ENCODE data around the gene PTPRN2. TPM values are rescaled to one million over a fixed set of nuclear protein-coding genes. Genes with fewer than 3 reads are reported as not detected.

Gene PTPRN2
- total RNA-seq, 1 donor = 0.27 TPM

DNA sequence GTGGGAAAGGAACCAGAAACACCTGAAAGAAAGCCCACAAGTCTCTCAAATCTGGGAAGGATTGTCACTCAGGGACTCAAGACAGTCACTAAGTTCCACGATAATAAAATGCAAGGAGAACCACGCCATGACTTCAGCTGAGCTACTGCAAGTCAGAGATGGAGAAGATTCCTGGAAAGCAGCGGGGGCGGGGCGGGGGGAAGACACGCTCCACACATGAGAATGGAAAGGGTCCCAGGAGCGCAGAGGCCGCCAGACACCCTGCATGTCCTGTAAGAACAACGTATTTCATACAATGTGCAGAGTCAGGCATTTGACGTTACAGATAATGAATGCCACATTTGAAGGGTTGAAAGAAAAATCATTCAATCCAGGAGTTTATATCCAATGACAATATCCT lies 448.1 kb downstream of the PTPRN2 start:
- no peak for DNase-seq (ENCODE audit: low read depth in 2 of 3, low spot score in 2 of 3)

DNA sequence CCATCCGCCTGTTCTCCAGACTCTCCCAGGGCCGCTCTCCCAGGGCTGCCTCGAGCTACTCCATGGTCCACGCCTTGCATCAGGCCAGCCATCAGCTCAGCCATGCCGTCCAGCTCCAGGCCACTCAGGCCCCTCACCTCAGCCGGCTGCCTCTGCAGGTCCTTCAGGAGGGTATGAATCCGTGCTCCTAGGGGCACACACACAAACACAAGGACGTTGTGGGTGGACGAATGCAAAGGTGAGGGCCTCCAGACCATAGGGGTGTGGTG lies 449.4 kb downstream of the PTPRN2 start:
- no peak for DNase-seq (ENCODE audit: low read depth in 2 of 3, low spot score in 2 of 3)

DNA sequence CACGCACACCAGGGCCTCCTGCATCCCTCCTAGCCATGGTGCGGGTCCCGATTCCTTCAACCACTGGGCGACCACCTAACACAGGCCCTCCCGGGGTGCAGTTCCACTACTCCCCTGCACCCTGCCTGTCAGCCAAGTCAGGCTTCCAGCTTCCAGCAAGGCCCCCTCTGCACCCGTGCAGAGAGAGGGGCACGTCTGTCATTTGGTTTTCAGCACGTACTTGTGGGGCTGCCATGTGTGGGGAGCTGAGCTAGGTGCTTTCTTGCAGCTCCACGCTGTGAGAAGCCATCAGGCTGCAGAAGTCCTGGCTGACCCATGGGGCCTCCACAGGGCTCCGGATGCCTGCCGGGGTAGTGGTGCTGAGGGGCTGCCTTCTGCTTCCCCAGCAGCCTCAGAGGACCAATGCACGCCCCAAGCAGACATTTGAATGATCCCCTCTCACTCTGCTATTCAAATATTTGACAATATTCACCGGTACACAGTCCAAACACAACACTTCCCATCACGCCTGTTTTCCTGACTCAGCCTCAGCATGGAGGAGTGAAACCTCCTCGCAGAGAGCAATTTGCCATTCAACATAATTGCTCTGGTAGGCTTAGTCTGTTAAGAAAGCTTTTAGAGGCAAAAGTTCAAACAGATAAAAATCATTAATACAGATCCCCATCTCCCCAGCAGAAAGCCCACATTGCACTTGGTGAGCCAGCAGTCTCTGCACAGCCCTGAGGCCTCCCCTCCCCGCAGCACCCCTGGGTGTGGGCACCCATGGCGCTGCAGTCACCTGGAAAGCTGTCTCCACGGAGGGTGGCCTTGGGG lies 449.9 kb downstream of the PTPRN2 start:
- DNase-seq (ENCODE audit: low read depth in 2 of 3, low spot score in 2 of 3) = no peak

DNA sequence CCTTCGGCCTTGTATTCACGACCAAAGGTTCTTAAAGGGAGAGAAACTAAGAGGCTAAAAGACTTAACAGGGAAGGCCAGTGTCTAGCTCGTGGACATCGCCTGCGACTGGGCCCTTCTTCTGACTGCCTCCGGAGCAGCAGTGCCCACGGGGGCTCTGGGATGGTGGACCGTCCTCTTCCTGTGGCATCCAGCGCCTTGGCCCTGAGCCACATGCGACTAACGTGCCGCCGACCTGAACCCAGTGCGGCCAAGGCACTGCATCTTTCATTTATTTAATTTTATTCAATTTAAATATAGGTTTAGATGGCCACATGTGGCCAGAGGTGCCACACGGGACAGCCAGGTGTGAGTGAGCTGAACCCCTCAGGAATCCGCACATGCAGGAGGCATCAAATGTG lies 451.7 kb downstream of the PTPRN2 start:
- no peak for DNase-seq (ENCODE audit: low read depth in 2 of 3, low spot score in 2 of 3)

DNA sequence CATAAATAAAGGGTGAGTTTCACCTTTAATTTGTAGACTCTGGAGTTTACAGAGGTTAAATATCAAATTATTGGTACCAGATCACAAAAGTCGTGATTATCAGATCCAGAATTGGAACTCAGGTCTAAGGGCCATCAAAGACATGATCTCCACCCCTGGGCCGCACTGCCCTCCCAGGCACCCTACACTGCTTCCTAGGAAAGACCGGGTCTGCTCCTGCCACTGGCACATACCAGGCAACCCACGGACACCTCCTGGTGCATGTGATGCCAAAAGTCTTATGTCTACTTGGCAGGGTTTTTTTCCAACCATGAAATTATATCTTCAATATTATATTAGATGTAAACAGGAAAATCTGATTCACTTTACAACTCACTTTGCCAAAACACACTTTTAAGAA lies 452.8 kb downstream of the PTPRN2 start:
- no peak for DNase-seq (ENCODE audit: low read depth in 2 of 3, low spot score in 2 of 3)

DNA sequence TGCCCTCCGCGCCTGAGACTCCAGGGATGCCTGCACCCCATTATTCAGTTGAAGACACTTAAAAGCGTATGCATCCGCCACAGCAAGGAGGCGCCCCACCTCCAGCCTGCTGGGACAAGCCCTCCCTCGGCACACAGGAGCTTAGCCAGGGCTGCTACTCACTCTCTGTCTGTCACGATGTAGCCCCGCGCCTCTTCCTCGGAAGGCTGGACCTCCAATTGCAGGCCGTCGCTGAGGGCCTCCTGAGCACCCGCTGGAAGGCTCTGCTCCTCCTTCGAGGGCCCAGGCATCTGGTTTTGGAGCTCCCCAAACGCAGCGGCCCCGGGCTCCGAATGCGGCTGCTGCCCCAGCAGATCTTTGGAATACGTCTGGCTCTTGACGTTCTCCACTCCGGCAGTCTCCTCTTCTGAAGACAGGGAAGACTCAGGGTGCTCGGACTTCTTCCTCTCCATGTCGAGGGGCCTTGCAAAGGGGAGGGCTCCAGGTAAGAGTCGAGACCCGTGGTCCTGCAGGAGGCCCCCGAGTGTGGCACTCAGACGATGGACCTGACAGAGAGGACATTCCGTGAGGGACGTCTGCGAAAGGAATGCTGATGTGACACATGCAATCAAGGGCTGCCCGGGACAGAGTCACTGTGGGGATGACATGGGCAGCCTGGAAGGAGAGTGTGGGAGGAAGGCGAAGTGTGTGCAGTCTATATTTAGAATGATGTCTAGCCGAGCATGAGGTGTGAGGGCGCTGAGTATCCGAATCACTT lies 453.9 kb downstream of the PTPRN2 start:
- no peak for DNase-seq (ENCODE audit: low read depth in 2 of 3, low spot score in 2 of 3)

DNA sequence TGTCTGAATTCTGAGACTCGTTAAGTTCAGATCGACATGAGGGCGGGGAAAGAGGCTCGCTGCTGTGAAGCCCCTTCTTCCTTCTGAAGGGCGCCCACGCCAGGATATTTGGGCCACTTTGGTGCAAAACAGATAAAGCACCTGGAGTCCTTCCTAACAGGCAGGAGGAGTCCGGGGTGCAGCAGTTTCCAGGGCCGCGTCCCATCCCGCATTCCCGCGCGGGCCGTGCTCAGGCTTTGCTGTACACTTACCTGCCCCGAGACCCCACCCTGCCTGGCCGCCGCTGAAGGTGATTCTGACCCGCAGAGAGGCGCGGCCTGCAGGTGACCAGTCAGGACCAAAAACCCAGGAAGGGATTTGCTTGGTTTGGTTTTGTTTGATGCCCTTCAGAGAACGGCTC lies 454.6 kb downstream of the PTPRN2 start:
- no peak for DNase-seq (ENCODE audit: low read depth in 2 of 3, low spot score in 2 of 3)

DNA sequence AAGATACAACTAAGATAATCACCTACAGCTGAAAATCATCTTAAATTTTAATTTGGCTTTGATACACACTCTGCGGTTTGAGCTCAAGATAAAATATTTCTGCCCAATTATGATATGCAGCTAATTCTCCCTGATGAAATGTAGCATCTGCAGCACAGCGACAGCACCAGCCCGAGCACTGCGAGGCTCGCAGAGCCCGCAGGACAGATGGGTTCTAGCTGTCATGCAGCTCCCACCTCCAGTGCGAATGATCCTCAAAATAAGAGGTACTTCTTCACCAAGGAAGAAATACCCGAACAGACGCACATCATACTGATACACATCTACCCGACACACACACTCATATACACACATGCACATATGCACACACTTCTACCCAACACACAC lies 457.6 kb downstream of the PTPRN2 start:
- no peak for DNase-seq (ENCODE audit: low read depth in 2 of 3, low spot score in 2 of 3)

DNA sequence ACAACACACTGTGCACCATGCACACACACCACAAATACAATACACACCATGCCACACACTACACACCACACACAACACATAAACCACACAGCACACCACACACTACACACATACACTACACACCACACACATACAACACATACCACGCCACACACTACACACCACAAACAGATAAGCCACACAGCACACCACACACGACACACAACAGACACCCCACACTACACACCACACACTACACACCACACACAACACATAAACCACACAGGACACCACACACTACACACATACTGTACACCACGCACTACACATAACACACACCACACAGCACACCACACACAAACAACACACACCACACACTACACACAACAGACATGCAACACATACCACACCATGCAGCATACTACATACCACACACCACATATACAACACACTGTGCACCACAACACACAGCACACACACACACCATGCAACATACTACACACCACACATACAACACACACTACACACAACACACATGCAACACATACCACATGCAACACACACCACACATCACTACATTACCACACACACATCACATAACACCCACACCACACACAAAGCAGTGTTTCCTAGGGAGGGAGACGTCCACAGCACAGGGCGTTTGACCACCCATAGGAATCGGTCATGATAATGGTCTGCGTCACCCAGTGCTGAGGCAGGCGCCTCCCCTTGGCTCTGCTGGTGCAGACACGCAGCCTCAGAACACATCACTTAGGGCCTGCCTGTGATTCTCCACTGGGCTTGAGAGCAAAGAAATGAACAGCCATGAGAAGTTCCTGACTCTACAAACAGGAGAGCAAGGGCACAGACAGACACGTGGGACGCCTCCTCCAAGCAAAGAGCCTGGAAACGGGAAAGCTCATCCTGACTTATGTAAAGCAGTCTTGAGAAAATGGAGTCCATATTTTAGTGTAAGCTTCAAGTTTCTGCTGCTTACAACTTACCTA lies 458.3 kb downstream of the PTPRN2 start:
- DNase-seq (ENCODE audit: low read depth in 2 of 3, low spot score in 2 of 3) = no peak

DNA sequence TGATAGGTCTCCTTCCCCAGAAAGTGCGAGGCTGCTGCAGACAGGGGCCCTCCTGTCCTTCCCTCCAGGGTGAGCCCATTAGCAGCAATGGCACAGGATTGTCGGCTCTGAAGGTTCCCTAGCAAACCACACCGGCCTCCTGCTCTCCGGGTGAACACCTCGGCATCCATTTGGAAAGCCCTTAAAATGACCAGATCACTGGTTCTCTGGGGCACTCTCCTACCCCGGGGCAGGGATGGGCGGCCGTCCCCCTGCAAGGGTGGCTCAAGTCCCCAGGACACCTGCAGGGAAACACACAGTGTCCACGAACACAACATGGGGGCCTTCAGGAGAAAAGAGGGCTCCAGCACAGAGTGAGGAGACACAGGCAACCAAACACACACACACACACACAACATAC lies 459.1 kb downstream of the PTPRN2 start:
- DNase-seq (ENCODE audit: low read depth in 2 of 3, low spot score in 2 of 3) = no peak

DNA sequence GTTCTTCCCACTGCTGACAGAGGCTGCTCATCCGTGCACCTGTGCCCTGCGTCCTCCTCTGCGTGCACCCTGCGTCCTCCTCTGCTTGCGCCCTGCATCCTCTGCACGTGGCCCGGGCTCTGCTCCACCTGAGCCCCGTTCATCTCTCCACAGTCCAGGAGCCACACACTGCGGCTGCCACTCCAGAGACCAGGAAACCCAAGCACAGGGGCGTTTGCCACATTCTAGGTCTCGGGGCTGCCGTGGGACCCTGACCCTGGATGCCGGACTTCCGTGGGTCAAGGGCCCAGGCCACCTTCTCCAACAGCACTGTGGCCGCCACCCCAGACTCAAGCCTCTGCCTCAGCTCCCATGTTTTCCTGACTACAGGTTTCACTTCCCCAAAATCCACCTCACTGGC lies 460.4 kb downstream of the PTPRN2 start:
- DNase-seq (ENCODE audit: low read depth in 2 of 3, low spot score in 2 of 3) = no peak

DNA sequence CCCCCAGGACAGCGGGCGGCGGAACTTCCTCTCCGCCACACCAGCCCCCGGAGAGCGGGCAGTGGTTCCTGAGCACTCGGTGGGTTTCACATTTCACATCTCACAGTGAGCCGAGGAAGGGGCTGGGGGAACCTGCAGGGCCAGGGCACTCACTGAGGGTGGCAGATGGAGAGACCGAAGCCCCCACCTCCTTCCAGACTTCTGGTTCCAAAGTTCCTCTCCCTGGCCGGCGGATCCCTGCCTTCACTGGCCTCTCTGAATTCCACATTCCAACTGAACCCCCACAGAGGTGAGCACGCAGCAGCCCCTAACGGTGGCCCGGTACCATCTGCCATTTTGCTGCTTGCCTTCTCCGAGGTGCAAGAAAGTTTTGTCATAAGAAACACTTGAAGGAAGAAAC lies 461.0 kb downstream of the PTPRN2 start:
- no peak for DNase-seq (ENCODE audit: low read depth in 2 of 3, low spot score in 2 of 3)

DNA sequence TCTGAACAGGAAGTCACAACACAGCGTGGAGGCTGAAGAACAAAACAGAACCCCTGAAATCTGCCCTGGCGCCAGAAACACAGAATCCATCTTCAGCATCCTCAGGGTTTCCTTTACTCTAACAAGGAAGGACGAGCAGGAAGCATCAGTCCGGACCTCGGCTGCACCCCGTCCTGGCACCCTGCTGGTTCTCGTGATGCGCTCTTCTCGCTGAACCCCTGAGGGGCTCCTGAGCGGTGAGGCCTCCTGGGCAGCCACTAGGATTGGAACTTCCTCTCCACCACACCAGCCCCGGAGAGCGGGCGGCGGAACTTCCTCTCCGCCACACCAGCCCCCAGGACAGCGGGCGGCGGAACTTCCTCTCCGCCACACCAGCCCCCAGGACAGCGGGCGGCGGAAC lies 461.9 kb downstream of the PTPRN2 start:
- DNase-seq (ENCODE audit: low read depth in 2 of 3, low spot score in 2 of 3) = no peak

DNA sequence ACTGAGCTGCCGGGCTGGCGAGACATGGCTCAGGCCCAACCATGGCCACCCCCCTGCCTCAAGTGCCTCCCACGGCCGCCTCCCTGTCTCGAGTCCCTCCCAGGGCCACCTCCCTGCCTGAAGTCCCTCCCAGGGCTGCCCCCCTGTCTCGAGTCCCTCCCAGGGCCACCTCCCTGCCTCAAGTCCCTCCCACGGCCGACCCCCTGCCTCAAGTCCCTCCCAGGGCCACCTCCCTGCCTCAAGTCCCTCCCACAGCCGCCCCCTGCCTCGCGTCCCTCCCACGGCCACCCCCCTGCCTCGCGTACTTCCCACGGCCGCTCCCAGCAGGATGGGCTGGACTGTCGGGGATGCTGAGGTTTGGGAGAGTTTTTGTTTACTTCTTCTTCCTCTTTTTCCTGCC lies 462.5 kb downstream of the PTPRN2 start:
- DNase-seq (ENCODE audit: low read depth in 2 of 3, low spot score in 2 of 3) = no peak

DNA sequence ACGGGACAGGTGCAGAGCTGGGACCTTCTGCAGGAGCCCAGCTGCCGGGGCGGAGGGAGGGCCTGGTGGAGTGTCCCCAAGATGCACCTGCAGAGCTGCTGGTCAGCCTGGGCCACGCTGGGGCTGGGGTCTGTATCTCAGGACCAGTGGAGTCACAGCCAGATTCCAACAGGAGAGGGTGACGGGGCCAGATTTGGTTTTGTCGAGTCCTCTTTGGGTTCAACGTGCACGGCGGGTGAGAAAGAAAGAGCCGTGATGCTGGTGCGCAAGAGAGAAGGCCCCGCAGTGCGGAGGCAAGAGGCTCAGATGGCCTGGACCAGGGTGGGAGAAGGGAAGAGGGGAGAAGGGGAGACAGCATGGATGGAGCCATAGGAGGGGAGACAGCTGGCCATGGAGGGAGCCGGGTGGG lies 462.9 kb downstream of the PTPRN2 start:
- DNase-seq (ENCODE audit: low read depth in 2 of 3, low spot score in 2 of 3) = no peak

DNA sequence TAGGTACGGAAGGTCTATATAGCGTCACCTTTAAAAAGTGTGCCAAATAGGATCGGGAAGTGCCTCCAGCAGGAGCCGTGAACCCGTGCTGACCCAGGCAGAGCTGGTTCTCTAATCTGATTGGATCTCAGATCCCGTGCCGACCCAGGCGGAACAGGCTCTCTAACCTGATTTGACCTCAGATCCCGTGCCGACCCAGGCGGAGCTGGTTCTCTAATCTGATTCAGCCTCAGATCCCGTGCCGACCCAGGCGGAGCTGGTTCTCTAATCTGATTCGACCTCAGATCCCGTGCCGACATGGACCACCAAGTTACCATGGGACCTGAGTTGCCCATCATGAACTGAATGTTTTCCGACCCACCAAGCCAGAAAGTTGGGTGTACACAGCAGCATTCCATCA lies 463.9 kb downstream of the PTPRN2 start:
- no peak for DNase-seq (ENCODE audit: low read depth in 2 of 3, low spot score in 2 of 3)

DNA sequence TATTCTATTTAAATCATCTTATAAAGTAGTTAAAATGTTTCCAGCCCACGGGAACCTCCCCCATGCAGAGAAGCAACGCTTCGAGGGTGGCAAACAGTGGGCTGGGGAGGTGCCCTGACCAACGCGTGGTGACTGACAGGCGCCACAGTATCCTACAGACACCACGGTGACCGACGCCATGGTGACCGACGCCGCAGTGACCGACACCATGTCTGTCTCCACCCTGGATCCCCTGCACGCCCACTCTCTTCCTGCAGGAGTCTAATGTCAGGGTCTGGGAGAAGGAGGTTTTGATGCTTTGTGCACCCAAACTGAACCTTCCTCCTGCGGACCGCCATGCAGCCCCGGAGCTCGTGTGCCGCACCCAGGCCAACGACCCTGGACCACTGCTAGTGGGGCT lies 464.4 kb downstream of the PTPRN2 start:
- DNase-seq (ENCODE audit: low read depth in 2 of 3, low spot score in 2 of 3) = no peak

DNA sequence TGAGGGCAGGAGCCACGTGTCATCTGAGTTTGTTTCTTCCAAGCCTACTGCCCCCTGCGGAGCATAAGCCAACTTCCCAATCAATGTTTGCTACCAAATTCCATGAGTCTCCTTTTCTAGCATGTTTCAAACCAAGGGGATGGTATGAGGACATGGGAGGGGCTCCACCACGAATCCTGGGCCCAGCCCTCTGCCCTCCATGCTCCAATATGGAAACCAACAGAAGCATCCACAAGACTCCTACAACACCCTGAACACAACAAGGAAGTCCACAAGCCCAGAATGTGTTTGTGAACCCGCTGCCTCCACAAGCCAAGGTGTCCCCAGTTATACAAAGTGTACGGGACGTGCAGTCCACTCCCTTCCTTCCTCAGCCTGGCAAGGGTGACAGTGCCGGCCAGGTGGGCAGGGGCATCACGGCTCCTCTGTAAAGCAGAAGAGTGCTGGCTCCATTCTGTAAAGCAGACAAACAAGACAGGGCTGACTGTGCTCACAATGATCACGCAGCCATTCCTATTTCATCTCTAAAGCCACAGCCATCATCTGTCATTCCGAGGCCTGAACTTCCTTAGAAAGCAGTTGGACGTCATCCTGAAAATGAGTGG lies 466.1 kb downstream of the PTPRN2 start:
- DNase-seq (ENCODE audit: low read depth in 2 of 3, low spot score in 2 of 3) = no peak

DNA sequence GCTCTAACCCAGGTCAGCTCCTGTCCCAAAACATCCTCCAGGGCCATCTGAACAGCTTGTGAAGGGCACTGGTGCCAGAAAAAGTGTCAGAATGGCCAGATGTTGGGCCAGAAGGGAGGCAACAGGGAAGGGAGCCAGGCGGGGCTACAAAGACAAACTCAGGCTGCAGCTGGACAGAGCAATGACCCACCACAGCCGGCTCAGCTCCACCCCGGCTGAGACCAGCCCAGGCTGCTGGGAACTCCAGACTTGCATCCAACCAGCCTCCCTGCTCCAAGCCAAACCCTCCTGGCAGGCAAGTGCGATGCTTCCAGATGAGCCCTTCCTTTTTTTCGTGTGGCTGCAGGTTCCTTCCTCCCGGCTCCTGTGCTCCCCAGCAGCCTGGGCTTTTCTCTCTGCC lies 466.9 kb downstream of the PTPRN2 start:
- DNase-seq (ENCODE audit: low read depth in 2 of 3, low spot score in 2 of 3) = no peak

DNA sequence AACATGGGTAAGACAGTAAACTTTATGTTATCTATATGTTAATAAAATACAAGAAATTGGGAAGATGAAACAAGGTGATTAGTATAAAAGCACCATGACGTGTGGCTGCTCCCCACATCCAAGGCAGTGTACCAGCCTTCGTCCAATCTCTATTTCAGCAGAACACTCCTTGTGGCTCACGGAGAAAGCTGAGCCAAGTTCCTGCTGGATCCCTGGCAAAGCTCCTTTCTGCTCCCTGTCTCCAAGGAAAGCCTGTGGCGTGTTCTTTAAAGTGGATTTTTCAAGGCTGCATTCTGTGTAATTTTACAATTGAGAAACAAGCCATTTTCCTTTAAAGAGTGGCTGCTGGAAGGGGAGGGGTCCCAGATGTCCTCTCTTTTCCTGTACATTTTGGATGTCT lies 467.3 kb downstream of the PTPRN2 start:
- DNase-seq (ENCODE audit: low read depth in 2 of 3, low spot score in 2 of 3) = no peak
